Esophagus squamous epithelium (tissue), 4 donors: Measurements from ENCODE around the gene ANAPC4.

Source experiments
- CTCF ChIP-seq, 6 experiments: fragments of 450-650 bp in 4 of 6; fragments of 200-600 bp in 2 of 6; sonication (generic) in 2 of 6; IDR thresholded peaks; one replicate each; pipeline ENCODE4 v1.5.1; 2016 to 2019; ENCODE audit warnings: antibody characterized with exemption in 6 of 6, mild to moderate bottlenecking in 4 of 6, moderate library complexity in 4 of 6
- POLR2A ChIP-seq, 4 donors: fragments of 450-650 bp; IDR thresholded peaks; one replicate each; pipeline ENCODE4 v1.6.1; 2017; ENCODE audit warnings: antibody characterized with exemption in 4 of 4, mild to moderate bottlenecking in 4 of 4, moderate library complexity in 3 of 4

- no peak for TF ChIP-seq CTCF (IDR thresholded peaks at IDR 0.05)
- no peak for TF ChIP-seq POLR2A (IDR thresholded peaks at IDR 0.05)
Observed at GRCh38 chr4:25440478-25441030, 63.5 kb downstream of the ANAPC4 start.
